GM23338 (cell line): Measurements from ENCODE around the gene FMN2. TPM values are rescaled to one million over a fixed set of nuclear protein-coding genes. Genes with fewer than 3 reads are reported as not detected.

Experiments used
- ATAC-seq: fragments of 200-7000 bp; cut with Tn5 transposase; 3 replicates; pipeline ENCODE4 v1.9.1; 2020
- DNase-seq: peaks from one replicate; pipeline ENCODE4 v3.0.0-alpha.2; 2015; ENCODE audit warnings: low spot score
- H2AFZ ChIP-seq: fragments of 200-600 bp; sonication (generic); 2 replicates; pipeline ENCODE4 v1.8.0; 2016; ENCODE audit warnings: antibody characterized with exemption, mild to moderate bottlenecking, moderate library complexity
- H3F3A ChIP-seq: fragments of 200-600 bp; sonication (generic); replicated peaks from 2 replicates; pipeline ENCODE4 v1.8.0; 2017; ENCODE audit warnings: antibody characterized with exemption, mixed run types, low read depth
- H3K27ac ChIP-seq: fragments of 200-600 bp; sonication (generic); 2 replicates; pipeline ENCODE4 v1.6.1; 2016; ENCODE audit warnings: low read depth
- H3K27me3 ChIP-seq: fragments of 200-600 bp; sonication (generic); 2 replicates; pipeline ENCODE4 v1.8.0; 2016; ENCODE audit warnings: mild to moderate bottlenecking, mixed run types, moderate library complexity; ENCODE audit not compliant: insufficient read depth
- H3K36me3 ChIP-seq: fragments of 200-600 bp; sonication (generic); 2 replicates; pipeline ENCODE4 v1.8.0; 2016; ENCODE audit warnings: mild to moderate bottlenecking; ENCODE audit not compliant: insufficient read depth
- H3K4me1 ChIP-seq: fragments of 200-600 bp; sonication (generic); 2 replicates; pipeline ENCODE4 v1.8.0; 2016; ENCODE audit warnings: mild to moderate bottlenecking, moderate library complexity; ENCODE audit not compliant: insufficient read depth
- H3K4me2 ChIP-seq: fragments of 200-600 bp; sonication (generic); 2 replicates; pipeline ENCODE4 v1.7.1; 2017; ENCODE audit warnings: mixed run types
- H3K4me3 ChIP-seq: fragments of 200-600 bp; sonication (generic); 2 replicates; pipeline ENCODE4 v1.6.1; 2016; ENCODE audit warnings: mixed run types
- H3K79me2 ChIP-seq: fragments of 200-600 bp; sonication (generic); replicated peaks from 2 replicates; pipeline ENCODE4 v1.8.0; 2017; ENCODE audit warnings: mild to moderate bottlenecking; ENCODE audit not compliant: insufficient read depth
- H3K9me2 ChIP-seq: fragments of 200-600 bp; sonication (generic); 2 replicates; pipeline ENCODE4 v1.8.0; 2017; ENCODE audit not compliant: insufficient read depth
- H4K20me1 ChIP-seq: fragments of 200-600 bp; sonication (generic); replicated peaks from 2 replicates; pipeline ENCODE4 v1.8.0; 2017; ENCODE audit warnings: mild to moderate bottlenecking; ENCODE audit not compliant: insufficient read depth
- H3K27ac Mint-ChIP-seq: 2 replicates; pipeline ENCODE4 v1.8.0; 2020; ENCODE audit warnings: inconsistent platforms, mild to moderate bottlenecking, moderate library complexity, mixed read lengths
- H3K27me3 Mint-ChIP-seq: 3 replicates; pipeline ENCODE4 v1.8.0; 2022; ENCODE audit warnings: low read depth, mild to moderate bottlenecking, moderate library complexity, mixed read lengths, inconsistent platforms; ENCODE audit not compliant: insufficient read depth, poor library complexity
- H3K36me3 Mint-ChIP-seq: 3 replicates; pipeline ENCODE4 v1.8.0; 2021; ENCODE audit warnings: low read depth, mild to moderate bottlenecking, inconsistent platforms, moderate library complexity, mixed read lengths
- H3K4me1 Mint-ChIP-seq: 3 replicates; pipeline ENCODE4 v1.8.0; 2020; ENCODE audit warnings: mild to moderate bottlenecking, inconsistent platforms, mixed read lengths
- H3K4me3 Mint-ChIP-seq: 3 replicates; pipeline ENCODE4 v1.8.0; 2021; ENCODE audit warnings: moderate library complexity, mild to moderate bottlenecking, inconsistent platforms, mixed read lengths
- H3K9me3 Mint-ChIP-seq: 3 replicates; pipeline ENCODE4 v1.8.0; 2020; ENCODE audit warnings: moderate library complexity, mild to moderate bottlenecking, inconsistent platforms, mixed read lengths
- CREB1 ChIP-seq: fragments of 250-450 bp; sonication (Bioruptor Pico); IDR thresholded peaks from 2 replicates; pipeline ENCODE4 v1.5.0; 2020; ENCODE audit warnings: low read depth, mild to moderate bottlenecking, moderate library complexity
- EZH2 ChIP-seq: fragments of 200-600 bp; sonication (generic); IDR thresholded peaks from one replicate; pipeline ENCODE4 v1.8.0; 2017; ENCODE audit warnings: antibody characterized with exemption, mild to moderate bottlenecking, low read depth; ENCODE audit not compliant: unreplicated experiment
- JUNB ChIP-seq: IDR thresholded peaks from one replicate; pipeline ENCODE4 v1.6.1; 2016; ENCODE audit warnings: antibody characterized with exemption; ENCODE audit not compliant: unreplicated experiment
- POLR2AphosphoS5 ChIP-seq: IDR thresholded peaks from 2 replicates; pipeline ENCODE4 v1.6.1; 2016; ENCODE audit warnings: antibody characterized with exemption, low read depth
- STAT1 ChIP-seq: IDR thresholded peaks from one replicate; pipeline ENCODE4 v1.6.1; 2016; ENCODE audit warnings: antibody characterized with exemption; ENCODE audit not compliant: unreplicated experiment
- ZNF114 ChIP-seq: fragments of 250-450 bp; sonication (Bioruptor Pico); IDR thresholded peaks from 2 replicates; pipeline ENCODE4 v1.5.0; 2020; ENCODE audit warnings: mild to moderate bottlenecking, moderate library complexity
- ZNF331 ChIP-seq: fragments of 250-450 bp; sonication (Bioruptor Pico); IDR thresholded peaks from 2 replicates; pipeline ENCODE4 v1.5.0; 2020; ENCODE audit warnings: low read depth, mild to moderate bottlenecking, moderate library complexity
- ZNF462 ChIP-seq: fragments of 250-450 bp; sonication (Bioruptor Pico); IDR thresholded peaks from 2 replicates; pipeline ENCODE4 v1.5.0; 2020; ENCODE audit warnings: mild to moderate bottlenecking, moderate library complexity
- polyA plus RNA-seq: library from polyadenylated mRNA; unstranded; fragments of >200 nt; fragmentation: Nextera tagmentation; extraction: Ambion mirVana; gene quantifications from 2 replicates; pipeline ENCODE4 v1.2.1, GENCODE V29; 2016
- total RNA-seq: library from RNA; depleted of rRNA; stranded (reverse); fragments of >200 nt; shearing (Covaris generic); gene quantifications from 2 replicates; pipeline ENCODE4 v1.2.3, GENCODE V29; 2014

FMN2 gene
- total and polyA plus RNA-seq, 2 experiments from 2014 or later, result 1.5 to 2.5 TPM

- no peak overlapping the region for H3K27ac ChIP-seq
- no peaks in the 10 kb centered on the region for H3K27me3 Mint-ChIP-seq
- H3K4me2 ChIP-seq, result peak overlapping the region; percentile 58
- DNase-seq, result peak; percentile 28
- peaks cover 8% of the 10 kb centered on the region for H3K9me2 ChIP-seq
- no peaks in the 10 kb centered on the region for H3K36me3 Mint-ChIP-seq
- no peaks in the 10 kb centered on the region for H3K27me3 ChIP-seq
- H3K36me3 ChIP-seq, result no peaks in the 10 kb centered on the region
- H3K4me3 Mint-ChIP-seq, result no peak overlapping the region
- no peaks in the 10 kb centered on the region for H3K79me2 ChIP-seq
- peaks cover 13% of the 10 kb centered on the region; the same call in 1 of the 2 replicates for H3K4me1 ChIP-seq
- H3K4me3 ChIP-seq, result no peak overlapping the region
- no peak for ATAC-seq
- peaks cover 2% of the 10 kb centered on the region; the same call in 2 of the 3 replicates for H3K4me1 Mint-ChIP-seq
- TF ChIP-seq CREB1 (CRISPR knock-in tag) (no peak), JUNB (no peak), ZNF114 (no peak), STAT1 (no peak), POLR2AphosphoS5 (no peak), EZH2 (no peak), ZNF462 (no peak), ZNF331 (CRISPR knock-in tag) (no peak)
- no peak overlapping the region for H2AFZ ChIP-seq
- no peak overlapping the region for H3K27ac Mint-ChIP-seq
- H3K9me3 Mint-ChIP-seq, result no peaks in the 10 kb centered on the region
- H3F3A ChIP-seq, result no peaks in the 10 kb centered on the region
- H4K20me1 ChIP-seq, result no peaks in the 10 kb centered on the region
Observed at GRCh38 chr1:240115831-240116230, 24.1 kb downstream of the FMN2 start.
